Measurements from ENCODE around the gene OGA.

Gene OGA

DNA sequence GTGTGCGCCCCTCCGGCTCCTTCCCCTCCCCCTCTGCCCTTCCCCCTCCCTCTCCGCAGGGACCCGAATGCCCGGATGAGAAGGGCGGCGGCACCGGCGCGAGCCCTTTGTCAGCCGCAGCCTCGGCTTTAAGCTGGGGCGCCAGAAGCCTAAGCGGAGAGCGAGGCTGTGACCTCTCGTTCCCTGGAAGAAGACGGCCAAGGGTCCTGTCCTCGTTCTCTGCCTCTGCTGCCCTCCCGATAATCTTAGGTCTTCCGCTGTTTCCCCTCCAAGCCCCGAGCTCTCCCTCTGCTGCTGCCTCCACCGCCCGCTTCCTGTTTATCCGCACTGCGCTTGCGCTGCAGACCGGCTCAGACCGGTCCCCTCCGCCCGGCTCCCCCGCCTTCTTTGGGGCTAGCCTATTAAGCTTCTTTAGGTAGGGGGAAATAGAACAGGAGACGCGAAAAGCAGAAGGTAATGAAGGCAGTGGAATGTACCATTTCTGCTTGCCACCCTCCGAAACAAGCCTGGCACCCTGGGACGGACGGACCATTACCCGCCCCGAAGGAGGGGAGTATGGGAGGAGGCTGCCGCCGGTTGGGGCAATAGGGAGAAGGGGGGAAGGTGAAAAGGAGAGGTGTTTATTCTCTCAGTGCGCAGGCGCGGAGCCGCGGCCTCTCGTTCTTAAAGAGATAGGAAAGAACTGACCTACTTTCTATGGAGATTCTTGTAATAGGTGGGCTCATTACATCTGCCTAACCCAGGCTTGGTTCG, at the start of gene OGA (continued):
- TF ChIP-seq, protein P1, sequence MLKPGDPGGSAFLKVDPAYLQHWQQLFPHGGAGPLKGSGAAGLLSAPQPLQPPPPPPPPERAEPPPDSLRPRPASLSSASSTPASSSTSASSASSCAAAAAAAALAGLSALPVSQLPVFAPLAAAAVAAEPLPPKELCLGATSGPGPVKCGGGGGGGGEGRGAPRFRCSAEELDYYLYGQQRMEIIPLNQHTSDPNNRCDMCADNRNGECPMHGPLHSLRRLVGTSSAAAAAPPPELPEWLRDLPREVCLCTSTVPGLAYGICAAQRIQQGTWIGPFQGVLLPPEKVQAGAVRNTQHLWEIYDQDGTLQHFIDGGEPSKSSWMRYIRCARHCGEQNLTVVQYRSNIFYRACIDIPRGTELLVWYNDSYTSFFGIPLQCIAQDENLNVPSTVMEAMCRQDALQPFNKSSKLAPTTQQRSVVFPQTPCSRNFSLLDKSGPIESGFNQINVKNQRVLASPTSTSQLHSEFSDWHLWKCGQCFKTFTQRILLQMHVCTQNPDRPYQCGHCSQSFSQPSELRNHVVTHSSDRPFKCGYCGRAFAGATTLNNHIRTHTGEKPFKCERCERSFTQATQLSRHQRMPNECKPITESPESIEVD (tag by site-specific recombination; IDR thresholded peaks at IDR 0.05): no peak
- TF ChIP-seq, protein P2, sequence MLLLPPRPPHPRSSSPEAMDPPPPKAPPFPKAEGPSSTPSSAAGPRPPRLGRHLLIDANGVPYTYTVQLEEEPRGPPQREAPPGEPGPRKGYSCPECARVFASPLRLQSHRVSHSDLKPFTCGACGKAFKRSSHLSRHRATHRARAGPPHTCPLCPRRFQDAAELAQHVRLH (tag by site-specific recombination; IDR thresholded peaks at IDR 0.05): peak; percentile 47; the same call in 1 of the 2 replicates
- peak; percentile 61; the same call in 1 of the 2 replicates for TF ChIP-seq GLIS2 (tag by site-specific recombination; IDR thresholded peaks at IDR 0.05)
- TF ChIP-seq ZFP41 (tag by site-specific recombination; IDR thresholded peaks at IDR 0.05; ENCODE audit: borderline replicate concordance): no peak
- no peak for TF ChIP-seq ZNF174 (tag by site-specific recombination; IDR thresholded peaks at IDR 0.05)
- TF ChIP-seq, protein P3, sequence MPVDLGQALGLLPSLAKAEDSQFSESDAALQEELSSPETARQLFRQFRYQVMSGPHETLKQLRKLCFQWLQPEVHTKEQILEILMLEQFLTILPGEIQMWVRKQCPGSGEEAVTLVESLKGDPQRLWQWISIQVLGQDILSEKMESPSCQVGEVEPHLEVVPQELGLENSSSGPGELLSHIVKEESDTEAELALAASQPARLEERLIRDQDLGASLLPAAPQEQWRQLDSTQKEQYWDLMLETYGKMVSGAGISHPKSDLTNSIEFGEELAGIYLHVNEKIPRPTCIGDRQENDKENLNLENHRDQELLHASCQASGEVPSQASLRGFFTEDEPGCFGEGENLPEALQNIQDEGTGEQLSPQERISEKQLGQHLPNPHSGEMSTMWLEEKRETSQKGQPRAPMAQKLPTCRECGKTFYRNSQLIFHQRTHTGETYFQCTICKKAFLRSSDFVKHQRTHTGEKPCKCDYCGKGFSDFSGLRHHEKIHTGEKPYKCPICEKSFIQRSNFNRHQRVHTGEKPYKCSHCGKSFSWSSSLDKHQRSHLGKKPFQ (tag by site-specific recombination; IDR thresholded peaks at IDR 0.05): 0 out of 2 replicates have a peak, but pooled peaks have one; percentile 19
- TF ChIP-seq ZNF785 (tag by site-specific recombination; IDR thresholded peaks at IDR 0.05): no peak
- no peak for TF ChIP-seq ZNF19 (tag by site-specific recombination; IDR thresholded peaks at IDR 0.05; ENCODE audit: low read depth)
- TF ChIP-seq ZBTB8A (tag by site-specific recombination; IDR thresholded peaks at IDR 0.05): peak; percentile 88
- TF ChIP-seq YY1 (tag by site-specific recombination; IDR thresholded peaks at IDR 0.05): no peak
- no peak; the same call in 1 of the 2 replicates for TF ChIP-seq MYNN (tag by site-specific recombination; IDR thresholded peaks at IDR 0.05; ENCODE audit: borderline replicate concordance)
- TF ChIP-seq ZNF2 (tag by site-specific recombination; IDR thresholded peaks at IDR 0.05): peak; percentile 84; the same call in 1 of the 2 replicates
- peak; percentile 97 for TF ChIP-seq ZNF76 (tag by site-specific recombination; IDR thresholded peaks at IDR 0.05; ENCODE audit: borderline replicate concordance, low read depth)
- peak; percentile 95 for TF ChIP-seq ZNF341 (tag by site-specific recombination; IDR thresholded peaks at IDR 0.05; ENCODE audit: low read depth)
- no peak for TF ChIP-seq ZNF544 (tag by site-specific recombination; IDR thresholded peaks at IDR 0.05)
- peak; percentile 93 for TF ChIP-seq ZNF501 (tag by site-specific recombination; IDR thresholded peaks at IDR 0.05)
- no peak for TF ChIP-seq HOXA7 (CRISPR knock-in tag; IDR thresholded peaks at IDR 0.05; ENCODE audit: borderline replicate concordance)
- no peak for TF ChIP-seq ZNF791 (tag by site-specific recombination; IDR thresholded peaks at IDR 0.05)
- 0 out of 2 replicates have a peak, but pooled peaks have one; percentile 8 for TF ChIP-seq ZNF121 (tag by site-specific recombination; IDR thresholded peaks at IDR 0.05)
- TF ChIP-seq SP3 (tag by site-specific recombination; IDR thresholded peaks at IDR 0.05): peak; percentile 98
- TF ChIP-seq ZNF514 (tag by site-specific recombination; IDR thresholded peaks at IDR 0.05): no peak
- TF ChIP-seq ZNF404 (tag by site-specific recombination; IDR thresholded peaks at IDR 0.05): no peak
- no peak for TF ChIP-seq ZNF843 (tag by site-specific recombination; IDR thresholded peaks at IDR 0.05)
- TF ChIP-seq ZNF114 (tag by site-specific recombination; IDR thresholded peaks at IDR 0.05): no peak
- TF ChIP-seq IKZF3 (tag by site-specific recombination; IDR thresholded peaks at IDR 0.05): peak; percentile 43
- TF ChIP-seq, protein P4, sequence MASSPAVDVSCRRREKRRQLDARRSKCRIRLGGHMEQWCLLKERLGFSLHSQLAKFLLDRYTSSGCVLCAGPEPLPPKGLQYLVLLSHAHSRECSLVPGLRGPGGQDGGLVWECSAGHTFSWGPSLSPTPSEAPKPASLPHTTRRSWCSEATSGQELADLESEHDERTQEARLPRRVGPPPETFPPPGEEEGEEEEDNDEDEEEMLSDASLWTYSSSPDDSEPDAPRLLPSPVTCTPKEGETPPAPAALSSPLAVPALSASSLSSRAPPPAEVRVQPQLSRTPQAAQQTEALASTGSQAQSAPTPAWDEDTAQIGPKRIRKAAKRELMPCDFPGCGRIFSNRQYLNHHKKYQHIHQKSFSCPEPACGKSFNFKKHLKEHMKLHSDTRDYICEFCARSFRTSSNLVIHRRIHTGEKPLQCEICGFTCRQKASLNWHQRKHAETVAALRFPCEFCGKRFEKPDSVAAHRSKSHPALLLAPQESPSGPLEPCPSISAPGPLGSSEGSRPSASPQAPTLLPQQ (tag by site-specific recombination; IDR thresholded peaks at IDR 0.05): peak; percentile 56; the same call in 1 of the 2 replicates
- TF ChIP-seq, protein P5, sequence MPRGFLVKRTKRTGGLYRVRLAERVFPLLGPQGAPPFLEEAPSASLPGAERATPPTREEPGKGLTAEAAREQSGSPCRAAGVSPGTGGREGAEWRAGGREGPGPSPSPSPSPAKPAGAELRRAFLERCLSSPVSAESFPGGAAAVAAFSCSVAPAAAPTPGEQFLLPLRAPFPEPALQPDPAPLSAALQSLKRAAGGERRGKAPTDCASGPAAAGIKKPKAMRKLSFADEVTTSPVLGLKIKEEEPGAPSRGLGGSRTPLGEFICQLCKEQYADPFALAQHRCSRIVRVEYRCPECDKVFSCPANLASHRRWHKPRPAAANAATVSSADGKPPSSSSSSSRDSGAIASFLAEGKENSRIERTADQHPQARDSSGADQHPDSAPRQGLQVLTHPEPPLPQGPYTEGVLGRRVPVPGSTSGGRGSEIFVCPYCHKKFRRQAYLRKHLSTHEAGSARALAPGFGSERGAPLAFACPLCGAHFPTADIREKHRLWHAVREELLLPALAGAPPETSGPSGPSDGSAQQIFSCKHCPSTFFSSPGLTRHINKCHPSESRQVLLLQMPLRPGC (tag by site-specific recombination; IDR thresholded peaks at IDR 0.05): no peak
- TF ChIP-seq ZFHX2 (tag by site-specific recombination; conservative IDR thresholded peaks at IDR 0.05): no peak; the same call in 1 of the 2 replicates
- peak; percentile 86 for TF ChIP-seq ZXDB (tag by site-specific recombination; IDR thresholded peaks at IDR 0.05)
- TF ChIP-seq ZBTB1 (tag by site-specific recombination; IDR thresholded peaks at IDR 0.05): no peak
